HepG2 (cell line): Measurements from ENCODE around the gene CADM2. TPM values are rescaled to one million over a fixed set of nuclear protein-coding genes. Genes with fewer than 3 reads are reported as not detected.

ENCODE experiments used
- ATAC-seq: fragments of 200-7000 bp; cut with Tn5 transposase; 3 replicates; pipeline ENCODE4 v1.9.1; 2020; ENCODE audit warnings: mild to moderate bottlenecking, moderate library complexity
- BruUV-seq: library from RNA; stranded (reverse); fragments of 400-500 nt; replicated peaks from 2 replicates; lab custom pipeline; 2021; lab: Mats Ljungman, UMichigan
- CTCF ChIA-PET: fragments of 300-600 bp; formaldehyde crosslinking; extraction: SDS; loops from one replicate; lab custom pipeline; 2021; ENCODE audit warnings: low total read pairs, inconsistent platforms, low intra/inter-chr PET ratio; lab: Yijun Ruan, JAX
- POLR2A ChIA-PET: fragments of 350-600 bp; sonication (Branson Sonifier 250); formaldehyde crosslinking; loops from one replicate; lab custom pipeline; 2020; ENCODE audit warnings: antibody characterized with exemption, inconsistent platforms; lab: Yijun Ruan, JAX
- DNase-seq: peaks from one replicate; pipeline ENCODE4 v3.0.0-alpha.2; 2015; ENCODE audit warnings: low spot score
- FAIRE-seq: peaks from 3 replicates; lab custom pipeline; 2011; peaks lifted over from hg19 to GRCh38; lab: Jason Lieb, UNC
- H2AFZ ChIP-seq: one replicate; pipeline ENCODE4 v1.6.1; 2011; ENCODE audit warnings: low read length, inconsistent platforms
- H3K27ac ChIP-seq: fragments of 300-600 bp; 3 replicates; pipeline ENCODE4 v1.8.0; 2011; ENCODE audit warnings: mixed run types, mild to moderate bottlenecking, mixed read lengths, low read length, inconsistent platforms; ENCODE audit not compliant: insufficient read depth; ENCODE audit errors: extremely low read length
- H3K27me3 ChIP-seq, 2 experiments: fragments of 200-600 bp in 1 of 2; 2 replicates in 1 of 2; 3 replicates in 1 of 2; pipeline versions ENCODE4 v1.6.0 to v1.8.0; 2011; ENCODE audit warnings: low read length in 2 of 2, mild to moderate bottlenecking in 2 of 2, moderate library complexity in 2 of 2, inconsistent platforms in 1 of 2; ENCODE audit not compliant: insufficient read depth in 2 of 2, control insufficient read depth in 1 of 2
- H3K36me3 ChIP-seq, 2 experiments: fragments of 200-600 bp in 1 of 2; replicated peaks in 1 of 2; 2 replicates in 1 of 2; 3 replicates in 1 of 2; pipeline versions ENCODE4 v1.5.1 to v1.8.0; 2011; ENCODE audit warnings: low read length in 2 of 2, inconsistent platforms in 1 of 2; ENCODE audit not compliant: insufficient read depth in 2 of 2, control insufficient read depth in 1 of 2
- H3K4me1 ChIP-seq: 2 replicates; pipeline ENCODE4 v1.5.1; 2012; ENCODE audit warnings: low read length, inconsistent platforms; ENCODE audit not compliant: insufficient read depth
- H3K4me2 ChIP-seq: 2 replicates; pipeline ENCODE4 v1.6.0; 2011; ENCODE audit warnings: low read depth, low read length, inconsistent platforms
- H3K4me3 ChIP-seq, 3 experiments: fragments of 200-600 bp in 1 of 3; sonication (generic), shearing (Covaris generic) in 1 of 3; replicated peaks in 1 of 3; 2 replicates each; pipeline ENCODE4 v1.5.1; 2011 to 2016; ENCODE audit warnings: low read length in 3 of 3, inconsistent platforms in 2 of 3, low read depth in 2 of 3, mild to moderate bottlenecking in 2 of 3, control low read depth in 1 of 3, mixed read lengths in 1 of 3; ENCODE audit not compliant: insufficient read depth in 1 of 3
- H3K79me2 ChIP-seq: one replicate; pipeline ENCODE4 v1.6.1; 2011; ENCODE audit warnings: low read length, inconsistent platforms; ENCODE audit not compliant: insufficient read depth
- H3K9ac ChIP-seq: 2 replicates; pipeline ENCODE4 v1.6.0; 2011; ENCODE audit warnings: mild to moderate bottlenecking, low read depth, low read length, inconsistent platforms; ENCODE audit not compliant: insufficient read depth
- H3K9me3 ChIP-seq: 2 replicates; pipeline ENCODE4 v1.5.1; 2012; ENCODE audit warnings: mild to moderate bottlenecking, low read length
- H4K20me1 ChIP-seq: 2 replicates; pipeline ENCODE4 v1.6.0; 2011; ENCODE audit warnings: inconsistent platforms, mild to moderate bottlenecking, low read length, moderate library complexity; ENCODE audit not compliant: insufficient read depth
- IKZF4 ChIP-seq: sonication (generic); formaldehyde crosslinking; IDR thresholded peaks from 2 replicates; pipeline ENCODE4 v1.5.1; 2020; ENCODE audit warnings: borderline replicate concordance, mild to moderate bottlenecking, low read depth, missing genetic modification reagents; ENCODE audit errors: not compliant biosample characterization
- KDM1A ChIP-seq: IDR thresholded peaks from 2 replicates; pipeline ENCODE4 v1.6.1; 2016; ENCODE audit warnings: missing compliant biosample characterization
- LBX2 ChIP-seq: sonication (generic); formaldehyde crosslinking; IDR thresholded peaks from 2 replicates; pipeline ENCODE4 v1.5.0; 2020; ENCODE audit warnings: missing genetic modification reagents, mild to moderate bottlenecking, borderline replicate concordance
- NRL ChIP-seq: sonication (generic); formaldehyde crosslinking; IDR thresholded peaks from 2 replicates; pipeline ENCODE4 v1.5.0; 2020; ENCODE audit warnings: missing genetic modification reagents, mild to moderate bottlenecking, moderate library complexity, borderline replicate concordance
- SNAPC5 ChIP-seq: sonication (generic); formaldehyde crosslinking; IDR thresholded peaks from 2 replicates; pipeline ENCODE4 v1.8.1; 2023; ENCODE audit warnings: mild to moderate bottlenecking, missing genetic modification reagents, borderline replicate concordance
- U2AF2 ChIP-seq: fragments of 200-400 bp; formaldehyde crosslinking; IDR thresholded peaks from 2 replicates; pipeline ENCODE4 v1.6.1; 2017; ENCODE audit warnings: low read depth, mild to moderate bottlenecking, low read length
- ZBTB26 ChIP-seq: IDR thresholded peaks from 2 replicates; pipeline ENCODE4 v1.6.1; 2016; ENCODE audit warnings: missing compliant biosample characterization, missing genetic modification reagents, borderline replicate concordance
- ZNF572 ChIP-seq: sonication (generic); formaldehyde crosslinking; IDR thresholded peaks from 2 replicates; pipeline ENCODE4 v1.5.1; 2020; ENCODE audit warnings: mild to moderate bottlenecking, missing genetic modification reagents
- ZNF574 ChIP-seq: sonication (generic); formaldehyde crosslinking; IDR thresholded peaks from 2 replicates; pipeline ENCODE4 v1.4.0; 2020; ENCODE audit warnings: missing genetic modification reagents
- ZNF678 ChIP-seq: sonication (generic); formaldehyde crosslinking; IDR thresholded peaks from 2 replicates; pipeline ENCODE4 v1.4.0; 2020; ENCODE audit warnings: mild to moderate bottlenecking, missing genetic modification reagents
- WGBS: methylation state at CpG from one replicate; pipeline ENCODE4 v1.1.6; 2017; ENCODE audit warnings: low lambda C conversion rate; 5-methylcytosine and 5-hydroxymethylcytosine counted together
- in situ Hi-C: cut with HindIII; loops from 2 replicates; pipeline ENCODE4 v1.10.0; 2017; ENCODE audit warnings: low pct_unique_long_range_greater_than_20kb; ENCODE audit not compliant: extremely low pct_ligation_motif_present
- intact Hi-C: fragments of 100-400 bp; cut with micrococcal nuclease; formaldehyde crosslinking; loops from one replicate; pipeline ENCODE4 v1.10.0; 2022; ENCODE audit not compliant: unreplicated experiment
- polyA plus RNA-seq, 8 experiments: library from polyadenylated mRNA; depleted of rRNA in 3 of 8; stranded (reverse) in 7 of 8; unstranded in 1 of 8; fragments of >200 nt; fragmentation: Illumina TruSeq in 4 of 8; extraction: Trizol in 4 of 8; gene quantifications; 2 replicates each; pipeline versions ENCODE4 v1.2.1 to v1.2.3, GENCODE V29; 2011 to 2016; ENCODE audit warnings: low read depth in 4 of 8, missing spikeins in 1 of 8, mixed read lengths in 1 of 8; ENCODE audit not compliant: insufficient read depth in 1 of 8
- total RNA-seq, 5 experiments: library from RNA; depleted of rRNA; stranded (reverse); fragments of >200 nt; fragmentation: Illumina TruSeq; extraction: Trizol; gene quantifications; 2 replicates each; pipeline ENCODE4 v1.2.3, GENCODE V29; 2016; ENCODE audit warnings: low read depth in 1 of 5
- TF ChIP-seq, protein P1 (sequence below): sonication (generic); formaldehyde crosslinking; IDR thresholded peaks from 2 replicates; pipeline ENCODE4 v1.4.0; 2020; ENCODE audit warnings: mild to moderate bottlenecking, low read depth, missing genetic modification reagents

Gene CADM2
- total and polyA plus RNA-seq, 2 of the 13 experiments (the other 11 are each of a cell fraction or from before 2014, with no cell fraction given): not detected

DNA sequence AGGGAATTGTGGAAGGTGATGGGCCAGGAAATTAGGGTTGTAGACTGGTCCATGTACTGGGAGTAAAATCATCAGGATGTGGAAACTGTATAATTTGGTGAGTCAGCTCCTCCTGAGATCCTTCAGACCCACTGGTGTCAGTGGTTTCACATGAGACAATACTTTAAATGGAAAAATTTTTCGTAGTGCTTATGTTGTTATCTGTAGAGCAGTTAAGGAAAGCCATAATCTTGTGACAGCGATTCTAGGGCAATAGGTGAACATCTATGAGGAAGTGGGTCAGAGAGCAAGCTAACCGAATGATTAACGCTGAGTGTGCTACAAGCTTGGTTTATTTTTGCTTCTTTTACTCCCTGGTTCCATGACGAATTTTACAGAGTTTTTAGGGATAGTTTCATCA, 200.6 kb downstream of the CADM2 start:
- Histone ChIP-seq H3K27me3 (no peaks in the 10 kb centered on the region), H2AFZ (no peak overlapping the region), H3K4me1 (no peaks in the 10 kb centered on the region), H3K4me3 (no peak overlapping the region), H3K4me2 (no peak overlapping the region), H3K27ac (no peak overlapping the region), H3K9ac (no peak overlapping the region), H4K20me1 (no peaks in the 10 kb centered on the region), H3K79me2 (no peaks in the 10 kb centered on the region), H3K36me3 (no peaks in the 10 kb centered on the region), H3K9me3 (no peaks in the 10 kb centered on the region)
- intact Hi-C loops (no loop called here), in situ Hi-C loops (no loop called here)
- no TSS peak for BruUV-seq
- 14% methylated on average over 5 of the region's 5 CpGs for WGBS
- FAIRE-seq (no peak), DNase-seq (no peak), ATAC-seq (no peak)
- TF ChIP-seq ZBTB26 (CRISPR knock-in tag): no peak
- no peak for TF ChIP-seq ZNF574
- TF ChIP-seq SNAPC5 (CRISPR knock-in tag): no peak
- no peak for TF ChIP-seq KDM1A (CRISPR knock-in tag)
- no peak for TF ChIP-seq U2AF2
- TF ChIP-seq IKZF4 (CRISPR knock-in tag): no peak
- no peak for TF ChIP-seq LBX2 (CRISPR knock-in tag)
- TF ChIP-seq ZNF572 (CRISPR knock-in tag): no peak
- no peak for TF ChIP-seq ZNF678 (CRISPR knock-in tag)
- TF ChIP-seq, protein P1, sequence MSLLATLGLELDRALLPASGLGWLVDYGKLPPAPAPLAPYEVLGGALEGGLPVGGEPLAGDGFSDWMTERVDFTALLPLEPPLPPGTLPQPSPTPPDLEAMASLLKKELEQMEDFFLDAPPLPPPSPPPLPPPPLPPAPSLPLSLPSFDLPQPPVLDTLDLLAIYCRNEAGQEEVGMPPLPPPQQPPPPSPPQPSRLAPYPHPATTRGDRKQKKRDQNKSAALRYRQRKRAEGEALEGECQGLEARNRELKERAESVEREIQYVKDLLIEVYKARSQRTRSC: no peak
- TF ChIP-seq NRL: no peak
- ChIA-PET POLR2A (no interaction called here), CTCF (no interaction called here)
